ENCODE results near the gene SRRM3.
A peak's percentile ranks its signal among the peaks of the same experiment; 100 is the strongest.
"Not testable (repeated sequence)": the region's sequence is repeated elsewhere in the genome, so short reads cannot be mapped to it uniquely, and the experiment has no call there.

The SRRM3 gene

GRCh38 chr7:76201732-76202665 lies at the start of gene SRRM3:
SRRM3 (plus strand) TSS chr7:76201896; CDS start chr7:76235067, 33,171 bp downstream.
- DNase-seq (ENCODE audit: insufficient read length, low spot score), result peak; percentile 74
- no peak for TF ChIP-seq POLR2A (IDR thresholded peaks at IDR 0.05; ENCODE audit: low read depth, low read length)

GRCh38 chr7:76151932-76152331 lies 49.8 kb upstream of the SRRM3 start:
- DNase-seq (ENCODE audit: insufficient read length, low spot score) (no peak), FAIRE-seq (no peak)
- TF ChIP-seq POLR2A (IDR thresholded peaks at IDR 0.05; ENCODE audit: low read depth, low read length), result no peak

More at GRCh38 chr7:76201732-76202665, at the start of gene SRRM3:
- no peak for FAIRE-seq

- FAIRE-seq; DNase-seq (ENCODE audit: insufficient read length, low spot score): not testable (repeated sequence)
These were observed 48.0 kb upstream of the SRRM3 start for GRCh38 chr7:76153571-76154230.

GRCh38 chr7:76155938-76156337 lies 45.8 kb upstream of the SRRM3 start:
- FAIRE-seq, result no peak
- no peak for DNase-seq (ENCODE audit: insufficient read length, low spot score)
- TF ChIP-seq POLR2A (IDR thresholded peaks at IDR 0.05; ENCODE audit: low read depth, low read length), result no peak

GRCh38 chr7:76156992-76157685 lies 44.6 kb upstream of the SRRM3 start:
- FAIRE-seq; DNase-seq (ENCODE audit: insufficient read length, low spot score): not testable (repeated sequence)

GRCh38 chr7:76158416-76158815 lies 43.3 kb upstream of the SRRM3 start:
- FAIRE-seq; DNase-seq (ENCODE audit: insufficient read length, low spot score): not testable (repeated sequence)

GRCh38 chr7:76162416-76163170 lies 39.1 kb upstream of the SRRM3 start:
- not testable (repeated sequence) for FAIRE-seq; DNase-seq (ENCODE audit: insufficient read length, low spot score)

- DNase-seq (ENCODE audit: insufficient read length, low spot score); FAIRE-seq: not testable (repeated sequence)
These were observed 37.9 kb upstream of the SRRM3 start for GRCh38 chr7:76163812-76164211.

GRCh38 chr7:76165106-76165972 lies 36.4 kb upstream of the SRRM3 start:
- FAIRE-seq, result no peak
- no peak for TF ChIP-seq POLR2A (IDR thresholded peaks at IDR 0.05; ENCODE audit: low read depth, low read length)
- DNase-seq (ENCODE audit: insufficient read length, low spot score), result no peak

- no peak for DNase-seq (ENCODE audit: insufficient read length, low spot score)
- no peak for TF ChIP-seq POLR2A (IDR thresholded peaks at IDR 0.05; ENCODE audit: low read depth, low read length)
- FAIRE-seq, result no peak
These were observed 35.7 kb upstream of the SRRM3 start for GRCh38 chr7:76165973-76166403.

GRCh38 chr7:76166404-76167255 lies 35.1 kb upstream of the SRRM3 start:
- peak; percentile 91 for TF ChIP-seq POLR2A (IDR thresholded peaks at IDR 0.05; ENCODE audit: low read depth, low read length)
- DNase-seq (ENCODE audit: insufficient read length, low spot score), result peak; percentile 89
- FAIRE-seq, result no peak

All from H54 (cell line).